Mucosa of descending colon (tissue), 3 donors: ENCODE data around the gene EVI5L. TPM values are rescaled to one million over a fixed set of nuclear protein-coding genes. Genes with fewer than 3 reads are reported as not detected.

Source experiments
- ATAC-seq: fragments of 200-7000 bp; cut with Tn5 transposase; one replicate; pipeline ENCODE4 v1.9.1; 2020; ENCODE audit warnings: mild to moderate bottlenecking, moderate library complexity
- DNase-seq, 3 donors: peaks; one replicate each; pipeline ENCODE4 v3.0.0-alpha.2; 2020
- H3K36me3 ChIP-seq: fragments of 200-600 bp; one replicate; pipeline ENCODE4 v1.8.0; 2021; ENCODE audit warnings: low read depth, mild to moderate bottlenecking
- H3K4me1 ChIP-seq: fragments of 200-600 bp; one replicate; pipeline ENCODE4 v1.8.0; 2021; ENCODE audit warnings: low read depth, mild to moderate bottlenecking
- H3K4me3 ChIP-seq: fragments of 200-600 bp; one replicate; pipeline ENCODE4 v1.8.0; 2021; ENCODE audit warnings: mild to moderate bottlenecking
- H3K9me3 ChIP-seq: fragments of 200-600 bp; one replicate; pipeline ENCODE4 v1.8.0; 2021; ENCODE audit warnings: mild to moderate bottlenecking
- intact Hi-C, 2 donors: fragments of 100-400 bp; cut with DNase I in 1 of 2; cut with micrococcal nuclease in 1 of 2; formaldehyde crosslinking; loops; one replicate each; pipeline versions ENCODE4 v1.11.0 to v1.11.1; 2022; cut with DNase I, micrococcal nuclease
- total RNA-seq, 3 donors: library from RNA; stranded (reverse); fragmentation: NEBNext Ultra II Directional in 2 of 3; extraction: Animal tissue kit (Norgen Biotek cat#: 25700) in 2 of 3; gene quantifications; one replicate each; pipeline versions ENCODE4 v1.2.1 to v1.2.4, GENCODE V29; 2021 to 2023
- TF ChIP-seq, protein P1 (sequence below): fragments of 200-600 bp; IDR thresholded peaks from one replicate; pipeline ENCODE4 v1.8.0; 2022; ENCODE audit warnings: antibody characterized with exemption, mild to moderate bottlenecking
- donor health status: DM: no; HTN: no; CAD: no; lungs with moderate emphysema.
- donor health status: DM: no; HTN: no; CAD: no.
- donor health status: DM: no; HTN: yes; CAD: no.

Gene EVI5L
- total RNA-seq, 3 donors from 2014 or later: 8.3 to 17.6 (median 11.4) TPM

DNA sequence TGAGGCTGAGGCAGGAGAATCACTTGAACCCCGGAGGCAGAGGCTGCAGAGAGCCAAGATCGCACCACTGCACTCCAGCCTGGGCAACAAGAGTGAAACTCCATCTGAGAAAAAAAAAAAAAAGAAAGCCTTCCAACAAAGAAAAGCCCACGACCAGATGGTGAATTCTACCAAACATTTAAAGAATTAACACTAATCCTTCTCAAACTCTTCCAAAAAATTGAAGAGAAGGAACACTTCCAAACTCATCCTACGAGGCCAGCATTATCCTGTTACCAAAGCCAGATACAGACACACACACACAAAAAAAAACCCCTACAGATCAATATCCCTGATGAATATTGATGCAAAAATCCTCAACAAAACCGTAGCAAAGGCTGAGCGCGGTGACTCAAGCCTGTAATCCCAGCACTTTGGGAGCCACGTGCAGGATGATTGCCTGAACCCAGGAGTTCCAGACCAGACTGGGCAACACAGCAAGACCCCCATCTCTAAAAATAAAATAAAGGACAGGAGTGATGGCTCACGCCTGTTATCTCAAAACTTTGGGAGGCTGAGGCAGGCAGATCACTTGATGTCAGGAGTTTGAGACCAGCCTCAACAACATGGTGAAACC is 6.2 kb upstream of the EVI5L start:
- Histone ChIP-seq H3K9me3 (no peaks in the 10 kb centered on the region), H3K4me1 (no peaks in the 10 kb centered on the region), H3K36me3 (no peaks in the 10 kb centered on the region), H3K4me3 (no peak overlapping the region)
- TF ChIP-seq, protein P1, sequence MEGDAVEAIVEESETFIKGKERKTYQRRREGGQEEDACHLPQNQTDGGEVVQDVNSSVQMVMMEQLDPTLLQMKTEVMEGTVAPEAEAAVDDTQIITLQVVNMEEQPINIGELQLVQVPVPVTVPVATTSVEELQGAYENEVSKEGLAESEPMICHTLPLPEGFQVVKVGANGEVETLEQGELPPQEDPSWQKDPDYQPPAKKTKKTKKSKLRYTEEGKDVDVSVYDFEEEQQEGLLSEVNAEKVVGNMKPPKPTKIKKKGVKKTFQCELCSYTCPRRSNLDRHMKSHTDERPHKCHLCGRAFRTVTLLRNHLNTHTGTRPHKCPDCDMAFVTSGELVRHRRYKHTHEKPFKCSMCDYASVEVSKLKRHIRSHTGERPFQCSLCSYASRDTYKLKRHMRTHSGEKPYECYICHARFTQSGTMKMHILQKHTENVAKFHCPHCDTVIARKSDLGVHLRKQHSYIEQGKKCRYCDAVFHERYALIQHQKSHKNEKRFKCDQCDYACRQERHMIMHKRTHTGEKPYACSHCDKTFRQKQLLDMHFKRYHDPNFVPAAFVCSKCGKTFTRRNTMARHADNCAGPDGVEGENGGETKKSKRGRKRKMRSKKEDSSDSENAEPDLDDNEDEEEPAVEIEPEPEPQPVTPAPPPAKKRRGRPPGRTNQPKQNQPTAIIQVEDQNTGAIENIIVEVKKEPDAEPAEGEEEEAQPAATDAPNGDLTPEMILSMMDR: no peak
- intact Hi-C loops: no loop called here
- ATAC-seq (no peak), DNase-seq (no peak)

DNA sequence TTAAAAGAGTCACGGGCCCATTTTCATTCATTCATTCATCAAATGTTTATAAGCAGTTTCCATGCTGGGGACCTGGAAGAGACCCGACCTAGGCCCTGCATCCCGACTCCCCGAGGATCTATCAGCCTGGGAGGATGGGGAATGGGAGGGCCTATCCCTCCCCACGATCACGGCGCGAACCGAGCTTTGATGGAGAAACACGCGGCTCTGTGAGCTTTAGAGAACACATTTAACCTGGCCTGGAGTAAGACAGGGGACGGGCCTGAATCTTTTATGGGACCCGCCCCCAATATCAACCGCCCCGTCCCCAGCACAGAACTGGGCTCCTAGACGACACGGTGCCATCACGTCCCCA is 875 bp upstream of the EVI5L start:
- TF ChIP-seq, protein P1: no peak
- peaks cover 10% of the 10 kb centered on the region for H3K4me1 ChIP-seq
- H3K9me3 ChIP-seq: no peaks in the 10 kb centered on the region
- H3K36me3 ChIP-seq: no peaks in the 10 kb centered on the region
- no peak overlapping the region for H3K4me3 ChIP-seq
- DNase-seq: no peak
- intact Hi-C loops: no loop called here
- ATAC-seq: no peak

DNA sequence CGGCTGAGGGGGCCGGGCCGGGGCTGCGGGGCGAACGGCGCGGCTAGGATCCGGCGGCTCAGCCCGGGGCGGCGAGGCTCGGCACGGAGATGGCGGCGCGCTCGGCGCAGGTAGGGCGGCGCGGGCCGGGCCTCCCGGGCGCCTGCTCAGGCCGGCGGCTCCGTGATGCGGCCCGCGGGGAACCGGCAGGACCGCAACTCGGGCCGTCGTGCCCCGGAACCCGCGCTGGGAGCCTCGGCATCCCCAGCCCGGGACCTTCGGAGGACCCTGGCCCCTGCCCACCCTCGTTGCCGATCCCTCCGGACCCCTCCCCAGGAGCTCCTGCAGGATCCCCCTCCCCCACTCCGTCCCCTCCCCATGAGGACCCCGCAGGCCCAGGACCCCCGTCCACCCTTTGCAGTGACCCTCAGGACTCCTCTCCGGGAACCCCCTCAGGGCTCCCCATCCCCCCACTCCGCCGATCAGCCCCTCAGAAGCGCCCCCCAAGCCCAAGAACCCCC is 304 bp downstream of the EVI5L start:
- H3K4me1 ChIP-seq: peaks cover 10% of the 10 kb centered on the region
- no peaks in the 10 kb centered on the region for H3K36me3 ChIP-seq
- peak in 2 of 3 donors; percentile 44 to 60 for DNase-seq
- ATAC-seq: no peak
- intact Hi-C loops: no loop called here
- no peaks in the 10 kb centered on the region for H3K9me3 ChIP-seq
- TF ChIP-seq, protein P1: no peak
- peak overlapping the region; percentile 54 for H3K4me3 ChIP-seq

DNA sequence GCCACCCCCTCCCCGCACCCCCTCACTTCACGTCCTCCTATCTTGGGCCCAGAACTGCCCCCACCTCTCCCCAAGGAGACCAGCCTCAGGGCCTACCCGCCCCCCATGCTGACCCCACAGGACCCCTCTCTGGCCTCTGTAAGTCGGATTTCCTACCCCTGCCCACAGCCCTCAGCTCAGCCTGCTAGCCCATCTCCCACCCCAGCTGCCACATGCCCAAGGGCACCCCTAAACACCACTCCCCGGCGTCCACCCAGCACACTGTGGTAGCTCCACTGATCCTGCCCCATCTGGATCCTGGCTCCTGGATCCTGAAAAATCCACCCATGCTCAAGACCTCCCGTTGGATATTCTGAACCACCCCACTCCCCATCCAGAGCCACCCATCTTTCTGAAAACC is 805 bp downstream of the EVI5L start:
- ATAC-seq (no peak), DNase-seq (peak in 1 of 3 donors; percentile 67)
- Histone ChIP-seq H3K9me3 (no peaks in the 10 kb centered on the region), H3K4me1 (peaks cover 10% of the 10 kb centered on the region), H3K4me3 (no peak overlapping the region), H3K36me3 (no peaks in the 10 kb centered on the region)
- intact Hi-C loops: no loop called here
- TF ChIP-seq, protein P1: no peak

DNA sequence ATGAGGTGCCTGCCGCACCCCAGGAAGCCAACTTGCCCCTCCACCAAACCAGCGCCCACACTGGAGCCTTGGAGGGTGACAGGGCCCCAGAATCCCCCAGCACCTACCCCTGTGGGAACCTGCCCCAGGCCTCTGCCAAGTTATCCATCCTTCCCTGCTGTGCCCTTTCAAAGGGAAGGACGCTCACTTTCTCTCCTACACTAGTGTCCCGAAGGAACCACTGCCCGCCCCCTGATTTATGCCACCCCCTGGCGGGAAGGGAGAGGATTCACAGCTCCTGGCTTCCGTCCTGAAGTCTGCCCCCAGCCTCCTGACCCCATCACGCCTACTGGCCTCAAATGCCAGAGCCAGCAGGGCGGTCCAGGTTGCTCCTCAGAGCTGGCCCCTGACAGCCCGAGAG is 1.4 kb downstream of the EVI5L start:
- TF ChIP-seq, protein P1: no peak
- ATAC-seq: no peak
- no peaks in the 10 kb centered on the region for H3K9me3 ChIP-seq
- H3K4me3 ChIP-seq: no peak overlapping the region
- DNase-seq: peak in 2 of 3 donors; percentile 39 to 53
- H3K4me1 ChIP-seq: peaks cover 10% of the 10 kb centered on the region
- intact Hi-C loops: no loop called here
- H3K36me3 ChIP-seq: no peaks in the 10 kb centered on the region
